HCT116 (cell line): Measurements from ENCODE around the gene LYPD6. TPM values are rescaled to one million over a fixed set of nuclear protein-coding genes. Genes with fewer than 3 reads are reported as not detected.
A peak's percentile ranks its signal among the peaks of the same experiment; 100 is the strongest.

Experiments
- ATAC-seq: fragments of 200-7000 bp; cut with Tn5 transposase; 2 replicates; pipeline ENCODE4 v1.9.1; 2020; ENCODE audit warnings: mild to moderate bottlenecking, moderate library complexity
- BruUV-seq: library from RNA; stranded (reverse); fragments of 400-500 nt; replicated peaks from 2 replicates; lab custom pipeline; 2021; lab: Mats Ljungman, UMichigan
- CTCF ChIA-PET: fragments of 300-600 bp; sonication (Branson Sonifier 250); formaldehyde crosslinking; loops from one replicate; lab custom pipeline; 2021; ENCODE audit warnings: antibody characterized with exemption; lab: Charles Lee
- POLR2A ChIA-PET: fragments of 300-600, 350-600 bp; sonication (Branson Sonifier 250); formaldehyde crosslinking; loops from one replicate; lab custom pipeline; 2021; ENCODE audit warnings: antibody characterized with exemption; lab: Charles Lee
- RAD21 ChIA-PET, 2 experiments: fragments of 300-600 bp; sonication (Branson Sonifier 250); formaldehyde crosslinking; loops; one replicate each; lab custom pipeline; 2023; ENCODE audit warnings: low total read pairs in 2 of 2; ENCODE audit not compliant: uncharacterized antibody in 2 of 2, unreplicated experiment in 2 of 2, low non-redundant PET in 1 of 2; lab: Charles Lee
- DNase-seq: peaks from one replicate; pipeline ENCODE4 v3.0.0-alpha.2; 2010; ENCODE audit warnings: low read depth, low spot score
- H2AFZ ChIP-seq: fragments of 200-600 bp; shearing (Covaris generic), sonication (generic); 2 replicates; pipeline ENCODE4 v1.6.1; 2017; ENCODE audit warnings: low read depth, mixed run types, mixed read lengths, antibody characterized with exemption, low read length; ENCODE audit not compliant: poor library complexity, severe bottlenecking
- H3K27ac ChIP-seq: 2 replicates; pipeline ENCODE4 v1.5.1; 2012; ENCODE audit warnings: low read depth, low read length
- H3K27me3 ChIP-seq: fragments of 200-600 bp; sonication (generic); 2 replicates; pipeline ENCODE4 v1.6.1; 2016; ENCODE audit warnings: mixed run types, low read length, mixed read lengths; ENCODE audit not compliant: insufficient read depth
- H3K36me3 ChIP-seq, 2 experiments: fragments of 200-500 bp in 1 of 2; fragments of 200-600 bp in 1 of 2; sonication (Bioruptor generic) in 1 of 2; sonication (generic) in 1 of 2; 2 replicates each; pipeline versions ENCODE4 v1.5.1 to v1.6.1; 2014 to 2016; ENCODE audit warnings: low read length in 2 of 2, inconsistent platforms in 1 of 2, mixed read lengths in 1 of 2, mixed run types in 1 of 2; ENCODE audit not compliant: insufficient read depth in 2 of 2, control insufficient read depth in 1 of 2
- H3K4me1 ChIP-seq, 2 experiments: fragments of 200-600 bp in 1 of 2; sonication (generic) in 1 of 2; 2 replicates each; pipeline versions ENCODE4 v1.5.1 to v1.6.1; 2012 to 2017; ENCODE audit warnings: low read length in 2 of 2, inconsistent platforms in 1 of 2, mild to moderate bottlenecking in 1 of 2, mixed read lengths in 1 of 2, mixed run types in 1 of 2, moderate library complexity in 1 of 2; ENCODE audit not compliant: insufficient read depth in 2 of 2, control insufficient read depth in 1 of 2
- H3K4me2 ChIP-seq: fragments of 200-600 bp; sonication (generic); 2 replicates; pipeline ENCODE4 v1.6.1; 2017; ENCODE audit warnings: mixed run types, low read length, mixed read lengths
- H3K4me3 ChIP-seq, 2 experiments: fragments of 200-600 bp in 1 of 2; sonication (generic) in 1 of 2; replicated peaks in 1 of 2; 2 replicates each; pipeline ENCODE4 v1.5.1; 2011 to 2016; ENCODE audit warnings: low read length in 2 of 2, control low read depth in 1 of 2, low read depth in 1 of 2, mild to moderate bottlenecking in 1 of 2, mixed read lengths in 1 of 2, mixed run types in 1 of 2
- H3K79me2 ChIP-seq: fragments of 200-600 bp; sonication (generic); 2 replicates; pipeline ENCODE4 v1.6.1; 2017; ENCODE audit warnings: mild to moderate bottlenecking, mixed run types, low read length, moderate library complexity, mixed read lengths; ENCODE audit not compliant: insufficient read depth
- H3K9ac ChIP-seq: fragments of 200-600 bp; sonication (generic); 2 replicates; pipeline ENCODE4 v1.6.1; 2016; ENCODE audit warnings: low read length, mixed read lengths
- H3K9me2 ChIP-seq: fragments of 200-600 bp; sonication (generic), shearing (Covaris generic); 2 replicates; pipeline ENCODE4 v1.6.1; 2017; ENCODE audit warnings: mixed run types, mild to moderate bottlenecking, moderate library complexity; ENCODE audit not compliant: insufficient read depth
- H3K9me3 ChIP-seq, 2 experiments: fragments of 200-500 bp in 1 of 2; fragments of 200-600 bp in 1 of 2; sonication (Bioruptor generic) in 1 of 2; sonication (generic) in 1 of 2; 2 replicates each; pipeline ENCODE4 v1.6.1; 2014 to 2017; ENCODE audit warnings: low read length in 2 of 2, mixed read lengths in 2 of 2, inconsistent platforms in 1 of 2, low read depth in 1 of 2, mild to moderate bottlenecking in 1 of 2, mixed run types in 1 of 2, moderate library complexity in 1 of 2; ENCODE audit not compliant: control insufficient read depth in 1 of 2, insufficient read depth in 1 of 2
- H4K20me1 ChIP-seq: fragments of 200-600 bp; sonication (generic), shearing (Covaris generic); 2 replicates; pipeline ENCODE4 v1.6.1; 2017; ENCODE audit warnings: mixed run types, mild to moderate bottlenecking, moderate library complexity; ENCODE audit not compliant: insufficient read depth
- ATF3 ChIP-seq: IDR thresholded peaks from 2 replicates; pipeline ENCODE4 v1.6.1; 2012
- CBX3 ChIP-seq: IDR thresholded peaks from 2 replicates; pipeline ENCODE4 v1.6.1; 2012; ENCODE audit warnings: low read depth
- CEBPB ChIP-seq: IDR thresholded peaks from 2 replicates; pipeline ENCODE4 v1.6.1; 2012; ENCODE audit warnings: low read depth
- ELF1 ChIP-seq: IDR thresholded peaks from 2 replicates; pipeline ENCODE4 v1.6.1; 2012; ENCODE audit warnings: low read depth, borderline replicate concordance
- EZH2 ChIP-seq: fragments of 200-600 bp; sonication (generic); IDR thresholded peaks from 2 replicates; pipeline ENCODE4 v1.6.1; 2017; ENCODE audit warnings: antibody characterized with exemption, mixed run types
- EZH2phosphoT487 ChIP-seq: fragments of 200-600 bp; IDR thresholded peaks from 2 replicates; pipeline ENCODE4 v1.6.1; 2018; ENCODE audit warnings: antibody characterized with exemption, borderline replicate concordance
- FOSL1 ChIP-seq: IDR thresholded peaks from 2 replicates; pipeline ENCODE4 v1.6.1; 2012; ENCODE audit warnings: low read depth
- JUND ChIP-seq: IDR thresholded peaks from 2 replicates; pipeline ENCODE4 v1.6.1; 2012
- MAX ChIP-seq: IDR thresholded peaks from 2 replicates; pipeline ENCODE4 v1.6.1; 2012
- POLR2A ChIP-seq: IDR thresholded peaks from 2 replicates; pipeline ENCODE4 v1.7.0; 2011; ENCODE audit warnings: borderline replicate concordance; ENCODE audit not compliant: insufficient read depth, insufficient read length; ENCODE audit errors: extremely low read depth
- POLR2AphosphoS5 ChIP-seq: IDR thresholded peaks from 2 replicates; pipeline ENCODE4 v1.6.1; 2011; ENCODE audit warnings: mild to moderate bottlenecking, low read depth, low read length, moderate library complexity
- RAD21 ChIP-seq: IDR thresholded peaks from 2 replicates; pipeline ENCODE4 v1.6.1; 2012; ENCODE audit warnings: low read depth, mild to moderate bottlenecking
- REST ChIP-seq: IDR thresholded peaks from 2 replicates; pipeline ENCODE4 v1.6.1; 2012; ENCODE audit warnings: low read depth
- SP1 ChIP-seq: IDR thresholded peaks from 2 replicates; pipeline ENCODE4 v1.6.1; 2012; ENCODE audit warnings: low read depth
- SRF ChIP-seq: IDR thresholded peaks from 2 replicates; pipeline ENCODE4 v1.6.1; 2012; ENCODE audit warnings: low read depth
- TCF7L2 ChIP-seq: IDR thresholded peaks from 2 replicates; pipeline ENCODE4 v1.7.0; 2011; ENCODE audit warnings: borderline replicate concordance, inconsistent platforms; ENCODE audit not compliant: insufficient read depth, insufficient read length; ENCODE audit errors: extremely low read depth
- YY1 ChIP-seq: IDR thresholded peaks from 2 replicates; pipeline ENCODE4 v1.6.1; 2011; ENCODE audit warnings: low read length, low read depth, moderate library complexity, mild to moderate bottlenecking; ENCODE audit not compliant: insufficient replicate concordance; ENCODE audit errors: extremely low read depth
- ZFX ChIP-seq: fragments of 450-650 bp; IDR thresholded peaks from 2 replicates; pipeline ENCODE4 v1.6.1; 2017
- ZNF274 ChIP-seq: fragments of 200-500 bp; sonication (Bioruptor generic); IDR thresholded peaks from 2 replicates; pipeline ENCODE4 v1.6.1; 2014; ENCODE audit warnings: mild to moderate bottlenecking, low read depth, low read length, inconsistent platforms
- intact Hi-C: fragments of 100-400 bp; cut with micrococcal nuclease; formaldehyde crosslinking; loops from 2 replicates; pipeline ENCODE4 v1.10.0; 2022
- total RNA-seq: library from RNA; stranded (reverse); gene quantifications from one replicate; pipeline ENCODE4 v1.2.1, GENCODE V29; 2021; ENCODE audit not compliant: unreplicated experiment

The LYPD6 gene
- total RNA-seq, 1 experiment from 2014 or later = 3.0 TPM

- Histone ChIP-seq H3K36me3 (no peaks in the 10 kb centered on the region), H3K9ac (no peak overlapping the region), H3K4me2 (peak overlapping the region; percentile 78), H3K4me3 (peak overlapping the region in 1 of 2 experiments; percentile 37; a peak in 2 of 4 replicates), H3K9me2 (no peaks in the 10 kb centered on the region), H3K9me3 (no peaks in the 10 kb centered on the region), H2AFZ (no peak overlapping the region), H3K27ac (no peak overlapping the region), H3K4me1 (peaks cover 12 to 19% of the 10 kb centered on the region in 2 experiments; a peak in 3 of 4 replicates), H4K20me1 (no peaks in the 10 kb centered on the region), H3K27me3 (no peaks in the 10 kb centered on the region), H3K79me2 (no peaks in the 10 kb centered on the region)
- BruUV-seq = no TSS peak
- DNase-seq (no peak), ATAC-seq (peak; percentile 51; the same call in 1 of the 2 replicates)
- ChIA-PET RAD21 (no interaction called here), POLR2A (no interaction called here), CTCF (no interaction called here)
- intact Hi-C loops = no loop called here
- TF ChIP-seq POLR2A = no peak
- no peak for TF ChIP-seq CBX3
- no peak for TF ChIP-seq YY1
Observed at GRCh38 chr2:149422991-149423338, 92.6 kb downstream of the LYPD6 start.

GRCh38 chr2:149423630-149424029 is 93.2 kb downstream of the LYPD6 start:
- CTCF ChIA-PET = no interaction called here

More at GRCh38 chr2:149423630-149424029, 93.2 kb downstream of the LYPD6 start:
- Histone ChIP-seq H3K4me2 (no peak overlapping the region), H4K20me1 (no peaks in the 10 kb centered on the region), H3K27ac (no peak overlapping the region), H3K9me3 (no peaks in the 10 kb centered on the region), H3K79me2 (no peaks in the 10 kb centered on the region), H3K4me1 (peaks cover 12 to 19% of the 10 kb centered on the region in 2 experiments; a peak in 3 of 4 replicates), H3K9ac (no peak overlapping the region), H3K4me3 (no peak overlapping the region), H3K36me3 (no peaks in the 10 kb centered on the region), H2AFZ (no peak overlapping the region), H3K27me3 (no peaks in the 10 kb centered on the region), H3K9me2 (no peaks in the 10 kb centered on the region)
- RAD21 ChIA-PET = no interaction called here
- BruUV-seq = no TSS peak
- DNase-seq = no peak
- no peak for ATAC-seq
- intact Hi-C loops = no loop called here
- TF ChIP-seq CBX3 (no peak), ZNF274 (no peak), SRF (no peak), REST (no peak), FOSL1 (no peak), ATF3 (no peak), POLR2AphosphoS5 (no peak), JUND (no peak), ELF1 (no peak), CEBPB (no peak), ZFX (no peak), TCF7L2 (no peak), RAD21 (no peak), SP1 (no peak), EZH2 (no peak), MAX (no peak), POLR2A (no peak), YY1 (no peak), EZH2phosphoT487 (no peak)
- POLR2A ChIA-PET = no interaction called here
